HepG2 (cell line): ENCODE data around the gene PRM3. TPM values are rescaled to one million over a fixed set of nuclear protein-coding genes. Genes with fewer than 3 reads are reported as not detected.
A peak's percentile ranks its signal among the peaks of the same experiment; 100 is the strongest.

Experiments used
- ARID5B ChIP-seq: IDR thresholded peaks from 2 replicates; pipeline ENCODE4 v1.4.0; 2020; ENCODE audit warnings: mild to moderate bottlenecking, missing genetic modification reagents
- ATF2 ChIP-seq: sonication (generic); formaldehyde crosslinking; IDR thresholded peaks from 2 replicates; pipeline ENCODE4 v1.4.0; 2020; ENCODE audit warnings: missing genetic modification reagents
- ATF7 ChIP-seq, 2 experiments: fragments of 450-650 bp in 1 of 2; sonication (generic) in 1 of 2; formaldehyde crosslinking in 1 of 2; IDR thresholded peaks; 2 replicates each; pipeline versions ENCODE4 v1.4.0 to v1.6.1; 2016 to 2020; ENCODE audit warnings: antibody characterized with exemption in 1 of 2, mild to moderate bottlenecking in 1 of 2, missing genetic modification reagents in 1 of 2
- BCLAF1 ChIP-seq: fragments of 450-650 bp; IDR thresholded peaks from 2 replicates; pipeline ENCODE4 v1.6.1; 2017; ENCODE audit warnings: mild to moderate bottlenecking
- BRCA1 ChIP-seq: sonication (generic); formaldehyde crosslinking; IDR thresholded peaks from 2 replicates; pipeline ENCODE4 v1.4.0; 2020; ENCODE audit warnings: missing genetic modification reagents
- DNMT1 ChIP-seq: sonication (generic); formaldehyde crosslinking; IDR thresholded peaks from 2 replicates; pipeline ENCODE4 v1.5.1; 2020; ENCODE audit warnings: mild to moderate bottlenecking, missing genetic modification reagents
- HNRNPLL ChIP-seq: fragments of 200-400 bp; formaldehyde crosslinking; IDR thresholded peaks from 2 replicates; pipeline ENCODE4 v1.6.1; 2017; ENCODE audit warnings: mild to moderate bottlenecking, low read depth, low read length; ENCODE audit not compliant: poor library complexity, severe bottlenecking
- HOXD1 ChIP-seq: sonication (generic); formaldehyde crosslinking; IDR thresholded peaks from 2 replicates; pipeline ENCODE4 v1.5.0; 2020; ENCODE audit warnings: missing genetic modification reagents
- KLF6 ChIP-seq: IDR thresholded peaks from 2 replicates; pipeline ENCODE4 v1.8.0; 2016; ENCODE audit warnings: missing biosample characterization, missing genetic modification reagents
- LBX2 ChIP-seq: sonication (generic); formaldehyde crosslinking; IDR thresholded peaks from 2 replicates; pipeline ENCODE4 v1.5.0; 2020; ENCODE audit warnings: missing genetic modification reagents, mild to moderate bottlenecking, borderline replicate concordance
- PCBP1 ChIP-seq: fragments of 200-400 bp; formaldehyde crosslinking; IDR thresholded peaks from 2 replicates; pipeline ENCODE4 v1.6.1; 2017; ENCODE audit warnings: mild to moderate bottlenecking, low read depth, low read length, borderline replicate concordance
- PCBP2 ChIP-seq: fragments of 200-400 bp; formaldehyde crosslinking; optimal IDR thresholded peaks from 2 replicates; pipeline ENCODE3; 2018; ENCODE audit warnings: low read length, low read depth; ENCODE audit not compliant: poor library complexity, severe bottlenecking
- PLSCR1 ChIP-seq: sonication (generic); formaldehyde crosslinking; IDR thresholded peaks from 2 replicates; pipeline ENCODE4 v1.5.0; 2020; ENCODE audit warnings: missing genetic modification reagents, mild to moderate bottlenecking, borderline replicate concordance
- PPARG ChIP-seq: conservative IDR thresholded peaks from 2 replicates; pipeline ENCODE4 v1.6.1; 2016; ENCODE audit warnings: missing biosample characterization, missing genetic modification reagents
- ZNF34 ChIP-seq: sonication (generic); formaldehyde crosslinking; IDR thresholded peaks from 2 replicates; pipeline ENCODE4 v1.4.0; 2020; ENCODE audit warnings: mild to moderate bottlenecking, missing genetic modification reagents, borderline replicate concordance
- ZNF652 ChIP-seq: IDR thresholded peaks from 2 replicates; pipeline ENCODE4 v1.6.1; 2016; ENCODE audit warnings: low read depth, borderline replicate concordance
- ZNF7 ChIP-seq: IDR thresholded peaks from 2 replicates; pipeline ENCODE4 v1.6.1; 2016; ENCODE audit warnings: missing biosample characterization, missing genetic modification reagents
- polyA plus RNA-seq, 8 experiments: library from polyadenylated mRNA; depleted of rRNA in 3 of 8; stranded (reverse) in 7 of 8; unstranded in 1 of 8; fragments of >200 nt; fragmentation: Illumina TruSeq in 4 of 8; extraction: Trizol in 4 of 8; gene quantifications; 2 replicates each; pipeline versions ENCODE4 v1.2.1 to v1.2.3, GENCODE V29; 2011 to 2016; ENCODE audit warnings: low read depth in 4 of 8, missing spikeins in 1 of 8, mixed read lengths in 1 of 8; ENCODE audit not compliant: insufficient read depth in 1 of 8
- total RNA-seq, 5 experiments: library from RNA; depleted of rRNA; stranded (reverse); fragments of >200 nt; fragmentation: Illumina TruSeq; extraction: Trizol; gene quantifications; 2 replicates each; pipeline ENCODE4 v1.2.3, GENCODE V29; 2016; ENCODE audit warnings: low read depth in 1 of 5

The PRM3 gene
- total and polyA plus RNA-seq, 2 of the 13 experiments (the other 11 are each of a cell fraction or from before 2014, with no cell fraction given), result not detected

- no peak for TF ChIP-seq PCBP1
- no peak for TF ChIP-seq PCBP2
- TF ChIP-seq HOXD1 (CRISPR knock-in tag), result no peak
- 0 out of 2 replicates have a peak, but pooled peaks have one; percentile 19 for TF ChIP-seq ZNF34 (CRISPR knock-in tag)
- TF ChIP-seq LBX2 (CRISPR knock-in tag), result 0 out of 2 replicates have a peak, but pooled peaks have one; percentile 23
- TF ChIP-seq ZNF652 (CRISPR knock-in tag), result no peak
- peak; percentile 64; the same call in 1 of the 2 replicates for TF ChIP-seq DNMT1
- no peak for TF ChIP-seq ZNF7
- TF ChIP-seq ATF7 (IDR thresholded peaks at IDR 0.05), result no peak
- TF ChIP-seq ATF7 (CRISPR knock-in tag; IDR thresholded peaks at IDR 0.05), result no peak
- TF ChIP-seq KLF6, result peak; percentile 46; the same call in 1 of the 2 replicates
- no peak for TF ChIP-seq BRCA1 (CRISPR knock-in tag)
- TF ChIP-seq ARID5B (CRISPR knock-in tag), result peak; percentile 56; the same call in 1 of the 2 replicates
- TF ChIP-seq PPARG (CRISPR knock-in tag), result no peak
- no peak for TF ChIP-seq HNRNPLL
- TF ChIP-seq ATF2 (CRISPR knock-in tag), result no peak; the same call in 1 of the 2 replicates
- TF ChIP-seq BCLAF1, result no peak
- no peak for TF ChIP-seq PLSCR1 (CRISPR knock-in tag)
Observed at GRCh38 chr16:11258553-11259492, 14.6 kb downstream of the PRM3 start (continued).
